CD4-positive, alpha-beta T cell treated with Interferon gamma for 1 hour (primary cell): ENCODE data around the gene LOXL4.
"Not testable (repeated sequence)": the region's sequence is repeated elsewhere in the genome, so short reads cannot be mapped to it uniquely, and the experiment has no call there.

Experiments used
- DNase-seq: peaks from one replicate; pipeline ENCODE4 v3.0.0-alpha.2; 2020

The LOXL4 gene

DNA sequence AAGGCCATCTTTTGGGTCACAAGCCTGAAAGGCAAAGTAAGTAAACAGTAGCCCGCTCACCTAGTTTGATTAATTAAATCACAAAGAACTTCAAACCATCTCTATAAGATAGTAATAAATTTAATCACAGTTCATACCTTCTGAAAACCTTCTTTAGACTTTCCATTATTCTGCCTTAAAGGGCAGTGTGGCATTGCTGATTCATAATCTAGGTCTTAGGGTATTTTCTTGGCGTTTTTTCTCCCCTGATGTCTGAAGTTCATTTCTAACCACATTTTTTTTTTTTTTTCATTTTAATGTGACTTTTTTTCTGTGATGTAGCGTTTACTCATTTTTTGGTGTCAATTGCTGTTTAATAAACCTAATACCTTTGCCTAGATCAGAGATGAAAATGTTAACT lies 27.5 kb downstream of the LOXL4 start:
- no peak for DNase-seq

DNA sequence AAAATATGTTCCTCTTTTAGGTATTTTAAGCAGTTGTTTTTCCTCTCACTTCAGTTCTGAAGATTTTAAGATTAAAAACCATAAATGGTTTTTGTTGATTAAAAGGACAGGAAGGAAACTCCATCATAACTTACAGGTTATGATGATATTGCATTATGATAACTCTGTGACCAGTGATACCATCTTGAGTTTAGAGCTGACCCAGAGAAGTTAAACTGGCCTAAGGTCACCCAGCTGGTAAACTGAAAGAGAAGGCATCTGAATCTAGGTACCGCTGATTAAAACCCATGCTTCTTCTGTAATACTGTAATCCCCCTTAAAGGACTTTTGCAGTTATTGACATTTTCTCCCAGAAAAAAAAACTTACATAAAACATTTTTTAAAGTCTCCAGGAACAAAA lies 29.6 kb downstream of the LOXL4 start:
- DNase-seq: no peak

DNA sequence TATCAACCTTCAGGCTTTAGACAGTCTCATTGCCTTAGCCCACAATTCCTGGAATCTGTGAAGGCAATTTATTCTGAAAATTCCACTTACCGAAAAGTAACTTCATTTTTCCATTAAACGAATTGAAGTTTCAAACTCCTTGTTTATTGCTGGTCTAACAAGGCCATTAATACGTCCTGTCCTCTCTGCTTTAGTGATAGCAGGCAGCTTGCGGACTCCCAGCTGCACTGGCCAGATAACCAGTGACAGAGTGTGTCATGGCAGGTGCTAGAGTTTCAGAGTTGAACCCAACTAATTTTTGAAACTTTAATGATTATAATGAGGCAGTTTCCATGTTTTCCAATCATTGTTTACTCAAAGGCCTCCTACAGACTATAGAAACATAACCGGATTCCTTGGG lies 31.1 kb downstream of the LOXL4 start:
- DNase-seq: no peak

DNA sequence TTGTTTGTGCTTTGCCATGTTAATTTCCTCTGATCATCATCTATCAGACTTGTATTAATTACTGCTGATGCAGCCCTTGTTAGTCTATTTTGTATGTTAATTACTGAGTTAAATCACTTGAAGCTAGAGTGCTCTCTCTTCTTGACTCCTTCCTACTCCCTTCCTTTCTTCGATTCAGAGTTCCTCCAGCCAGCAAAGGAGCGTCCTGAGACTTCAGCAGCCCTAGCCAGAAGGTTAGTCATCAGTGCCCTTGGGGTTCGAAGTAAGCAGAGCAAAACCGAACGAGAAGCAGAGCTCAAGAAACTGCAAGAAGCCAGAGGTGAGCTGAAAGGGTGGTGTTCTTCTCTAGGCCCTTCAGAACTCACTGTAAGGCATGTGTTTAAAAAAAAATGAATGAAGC lies 32.1 kb downstream of the LOXL4 start:
- no peak for DNase-seq

DNA sequence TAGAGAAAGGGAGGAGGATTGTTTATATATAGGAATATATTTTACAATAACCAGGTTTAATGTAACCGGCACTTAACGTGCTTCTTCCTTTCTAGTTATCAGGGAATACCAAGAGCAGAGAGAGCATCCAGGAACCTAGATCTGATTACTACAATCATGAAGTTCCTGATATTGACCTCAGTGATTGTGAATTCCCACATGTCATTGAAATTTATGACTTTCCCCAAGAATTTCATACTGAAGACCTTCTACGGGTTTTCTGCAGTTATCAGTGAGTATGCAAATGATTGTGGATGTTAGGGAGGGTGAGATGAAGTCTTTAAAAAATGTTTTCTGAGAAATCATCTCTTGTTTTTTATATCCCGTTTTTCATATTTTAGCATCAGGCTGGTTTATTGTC lies 36.6 kb downstream of the LOXL4 start:
- DNase-seq: no peak

DNA sequence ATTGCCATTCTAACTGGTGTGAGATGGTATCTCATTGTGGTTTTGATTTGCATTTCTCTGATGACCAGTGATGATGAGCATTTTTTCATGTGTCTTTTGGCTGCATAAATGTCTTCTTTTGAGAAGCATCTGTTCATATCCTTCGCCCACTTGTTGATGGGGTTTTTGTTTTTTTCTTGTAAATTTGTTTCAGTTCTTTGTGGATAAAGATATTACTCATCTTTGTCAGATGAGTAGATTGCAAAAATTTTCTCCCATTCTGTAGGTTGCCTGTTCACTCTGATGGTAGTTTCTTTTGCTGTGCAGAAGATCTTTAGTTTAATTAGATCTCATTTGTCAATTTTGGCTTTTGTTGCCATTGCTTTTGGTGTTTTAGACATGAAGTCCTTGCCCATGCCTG lies 39.7 kb downstream of the LOXL4 start:
- not testable (repeated sequence) for DNase-seq

DNA sequence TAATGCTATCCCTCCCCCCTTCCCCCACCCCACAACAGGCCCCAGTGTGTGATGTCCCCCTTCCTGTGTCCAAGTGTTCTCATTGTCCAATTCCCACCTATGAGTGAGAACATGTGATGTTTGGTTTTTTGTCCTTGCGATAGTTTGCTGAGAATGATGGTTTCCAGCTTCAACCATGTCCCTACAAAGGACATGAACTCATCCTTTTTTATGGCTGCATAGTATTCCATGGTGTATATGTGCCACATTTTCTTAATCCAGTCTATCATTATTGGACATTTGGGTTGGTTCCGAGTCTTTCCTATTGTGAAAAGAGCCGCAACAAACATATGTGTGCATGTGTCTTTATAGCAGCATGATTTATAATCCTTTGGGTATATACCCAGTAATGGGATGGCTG lies 40.3 kb downstream of the LOXL4 start:
- DNase-seq: not testable (repeated sequence)

DNA sequence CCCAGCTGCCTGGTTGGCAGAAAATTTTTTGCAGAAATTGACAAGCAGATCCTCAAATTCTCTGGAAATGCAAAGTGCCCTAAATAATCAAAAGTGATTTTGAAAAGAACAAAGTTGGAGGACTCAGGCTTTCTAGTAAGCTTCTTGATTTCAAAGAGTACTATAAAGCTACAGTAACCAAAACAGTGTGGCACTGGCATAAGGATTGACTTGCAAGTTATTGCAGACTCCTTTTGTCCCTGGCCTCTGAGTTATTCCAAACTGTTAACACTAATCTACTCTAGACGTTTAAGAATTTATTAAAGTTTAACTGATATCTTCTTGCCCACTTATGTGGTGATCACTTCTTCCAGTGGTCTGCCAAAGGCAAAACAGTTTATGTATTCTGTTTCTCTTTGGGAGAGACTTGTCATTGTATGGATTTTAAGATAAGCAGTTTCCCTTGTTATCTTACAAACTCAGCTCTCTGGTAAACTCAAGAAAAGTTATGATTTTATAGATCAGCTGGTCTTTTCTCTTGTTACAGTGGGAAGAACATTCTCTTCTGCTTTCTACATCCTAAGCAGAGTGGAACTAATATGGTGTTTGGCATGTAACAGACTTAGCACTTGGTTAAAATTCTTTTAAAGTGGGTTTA lies 41.4 kb downstream of the LOXL4 start:
- DNase-seq: no peak

DNA sequence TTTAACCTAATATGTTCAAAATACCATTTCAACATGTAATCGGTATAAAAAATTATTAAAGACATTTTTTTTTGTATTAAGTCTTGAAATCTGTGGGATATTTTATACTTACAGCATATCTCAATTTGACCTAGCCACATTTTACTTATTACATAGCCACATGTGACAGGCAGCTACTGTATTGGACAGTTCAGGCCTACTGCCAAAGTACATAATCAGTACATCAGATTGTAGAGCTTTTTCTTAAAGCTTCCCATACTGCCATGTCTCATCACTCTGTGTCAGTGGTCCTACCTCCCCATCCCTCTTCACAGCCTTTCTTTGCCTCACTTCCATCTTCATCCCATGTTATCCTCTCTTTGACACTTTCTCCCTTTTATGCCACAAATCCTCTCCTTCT lies 43.0 kb downstream of the LOXL4 start:
- no peak for DNase-seq

DNA sequence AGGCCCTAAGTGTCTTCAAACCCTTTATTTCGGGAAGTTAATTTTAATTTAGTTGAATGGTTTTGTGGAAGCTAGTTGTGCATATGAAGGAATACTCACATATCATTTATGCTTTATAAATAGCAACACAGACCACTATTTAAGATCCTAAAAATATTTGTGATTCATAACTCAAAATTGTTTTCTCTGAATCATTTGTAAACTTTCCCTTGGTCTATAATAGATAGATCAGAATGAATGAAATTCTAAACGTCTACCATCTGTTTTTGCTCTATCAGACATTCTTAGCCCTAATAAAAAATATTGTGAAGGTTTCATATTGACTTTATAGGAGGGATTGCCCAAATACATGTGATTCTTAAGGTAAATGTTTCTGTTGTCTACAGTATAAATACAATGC lies 43.5 kb downstream of the LOXL4 start:
- no peak for DNase-seq

DNA sequence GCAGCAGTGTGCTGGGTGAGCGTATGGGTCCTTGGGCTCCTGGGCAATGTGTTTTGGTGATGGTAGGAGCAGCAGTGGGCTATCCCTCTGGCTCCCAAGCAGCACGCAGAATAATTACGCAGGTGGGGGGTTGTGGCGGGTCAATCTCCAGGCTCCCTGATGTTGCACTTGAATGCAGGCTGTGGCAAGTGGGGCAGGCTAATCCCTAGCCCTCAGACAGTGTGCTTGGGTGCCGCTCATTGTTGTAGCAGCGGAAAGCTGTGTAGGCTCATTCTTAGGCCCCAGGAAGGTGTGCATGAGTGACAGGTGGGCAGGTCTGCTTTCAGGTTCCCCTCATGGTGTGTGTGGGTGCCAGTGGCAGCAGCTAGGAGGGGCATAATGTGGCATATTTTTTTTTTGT lies 44.1 kb downstream of the LOXL4 start:
- DNase-seq: no peak

DNA sequence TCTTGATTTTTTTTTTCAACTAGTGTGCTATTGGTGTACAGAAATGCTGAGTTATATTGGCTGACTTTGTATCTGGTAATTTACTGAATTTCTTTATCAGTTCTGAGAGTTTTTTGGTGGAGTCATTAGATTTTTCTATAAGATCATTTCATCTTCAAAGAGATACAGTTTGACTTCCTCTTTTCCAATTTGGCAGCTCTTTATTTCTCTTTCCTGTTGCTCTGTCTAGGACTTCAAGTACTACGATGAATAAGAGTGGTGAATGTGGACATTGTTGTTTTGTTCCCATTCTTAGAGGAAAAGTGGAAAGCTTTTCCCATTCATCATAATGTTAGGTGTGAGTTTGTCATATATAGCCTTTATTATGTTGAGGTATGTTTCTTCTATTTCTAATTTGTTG lies 50.2 kb downstream of the LOXL4 start:
- DNase-seq: no peak

DNA sequence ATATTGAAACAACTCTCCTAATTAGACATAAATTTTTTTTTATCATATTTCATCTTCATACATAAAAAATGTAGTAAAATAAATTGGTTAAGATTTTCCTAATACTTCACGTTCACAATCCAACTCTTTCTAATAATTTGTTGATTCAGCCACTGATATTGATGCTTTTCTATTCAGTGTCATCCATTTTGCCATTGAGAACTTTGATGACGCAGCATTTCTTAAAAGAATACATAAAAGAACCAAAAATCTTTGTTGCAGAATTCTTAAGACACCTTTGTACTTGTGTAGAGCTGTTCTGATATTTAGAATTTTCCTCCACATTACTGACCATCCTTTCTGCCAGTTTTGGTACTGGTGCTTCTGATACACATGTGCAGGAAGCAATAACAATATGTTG lies 52.6 kb downstream of the LOXL4 start:
- no peak for DNase-seq

DNA sequence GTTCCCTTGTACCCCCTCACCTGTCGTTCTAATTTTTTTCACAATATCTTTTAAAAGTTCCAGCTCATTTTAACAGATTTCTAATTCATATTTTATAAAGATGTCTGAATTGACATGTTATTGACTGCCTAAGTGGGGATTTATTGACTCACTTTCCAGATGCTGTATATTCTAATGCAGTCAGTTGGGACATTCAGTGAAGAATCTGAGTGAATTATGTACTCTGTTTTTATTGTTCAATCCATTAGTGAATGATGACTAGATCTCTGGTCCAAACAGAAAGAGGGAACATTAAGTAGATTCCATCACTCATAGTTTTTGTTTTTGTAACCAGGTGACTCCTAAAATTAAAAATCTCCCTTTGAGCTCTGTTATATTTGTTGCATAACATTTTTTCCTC lies 54.3 kb downstream of the LOXL4 start:
- no peak for DNase-seq

DNA sequence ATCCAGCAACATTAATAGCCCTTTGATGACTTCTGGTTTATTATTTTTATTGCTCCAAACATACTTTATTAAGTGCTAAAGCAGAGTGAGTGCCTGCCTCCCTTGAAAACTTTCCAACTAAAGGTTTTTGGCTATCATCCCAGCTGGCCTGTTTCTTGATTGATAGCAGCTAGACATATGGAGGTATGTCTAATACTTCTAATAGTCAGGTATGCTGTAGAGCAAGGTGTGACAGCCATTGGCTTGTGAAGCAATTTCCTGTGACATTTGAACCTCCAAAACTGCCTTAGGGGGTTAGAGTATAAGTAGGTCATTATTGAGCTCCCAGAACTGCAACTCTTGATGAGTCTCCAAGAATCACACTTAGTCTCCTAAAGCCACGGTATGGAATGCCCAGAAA lies 55.8 kb downstream of the LOXL4 start:
- DNase-seq: no peak

DNA sequence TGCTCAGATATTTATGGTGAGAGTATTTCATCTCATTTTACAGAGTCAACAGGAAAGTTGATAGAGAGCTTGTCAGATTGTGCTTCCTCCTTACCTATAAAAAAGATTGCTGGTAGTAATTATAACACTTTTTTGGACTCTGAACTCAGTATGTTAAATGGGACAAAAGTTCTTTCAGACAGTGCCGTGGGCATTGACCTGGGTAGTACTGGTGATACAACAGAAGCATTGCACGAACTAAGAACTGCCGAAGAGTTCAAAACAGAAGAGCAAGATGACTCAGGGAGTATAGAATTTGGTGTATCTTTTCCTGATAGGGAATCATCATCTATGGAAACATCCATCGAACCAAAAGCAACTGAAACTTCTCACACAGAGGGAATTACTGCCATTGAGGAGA lies 58.6 kb downstream of the LOXL4 start:
- no peak for DNase-seq

DNA sequence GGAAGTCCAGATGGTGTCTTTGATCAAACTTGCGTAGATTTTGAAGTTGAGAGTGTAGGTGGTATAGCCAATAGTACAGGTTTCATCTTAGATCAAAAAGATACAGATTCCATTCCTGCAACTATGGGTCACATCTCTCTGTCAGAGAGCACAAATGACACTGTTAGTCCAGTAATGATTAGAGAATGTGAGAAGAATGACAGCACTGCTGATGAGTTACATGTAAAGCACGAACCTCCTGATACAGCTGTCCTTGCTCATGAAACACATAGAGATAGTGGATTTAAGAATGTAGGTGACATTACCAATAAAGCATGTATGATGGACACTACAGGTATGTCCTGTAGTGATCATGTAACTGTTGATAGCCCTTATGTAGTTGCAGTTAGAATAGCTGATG lies 59.1 kb downstream of the LOXL4 start:
- DNase-seq: no peak

DNA sequence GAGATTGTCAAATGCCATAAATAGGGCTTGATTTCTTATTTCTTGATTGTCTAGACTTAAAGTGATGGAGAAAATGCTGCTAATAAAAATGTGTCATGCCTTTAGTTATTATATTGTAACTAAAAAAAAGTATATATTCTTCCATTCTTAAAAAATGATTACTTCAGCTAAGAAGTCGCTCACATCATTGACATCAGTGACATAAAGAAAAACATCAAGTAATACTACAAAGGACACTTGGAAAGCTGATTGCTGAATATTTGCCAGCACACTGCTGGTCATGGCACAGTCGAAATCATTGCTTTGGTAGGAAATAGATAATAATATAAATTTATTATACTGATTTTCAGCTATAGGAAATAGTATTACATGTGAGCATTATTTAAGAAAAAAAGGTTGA lies 62.6 kb downstream of the LOXL4 start:
- DNase-seq: no peak

DNA sequence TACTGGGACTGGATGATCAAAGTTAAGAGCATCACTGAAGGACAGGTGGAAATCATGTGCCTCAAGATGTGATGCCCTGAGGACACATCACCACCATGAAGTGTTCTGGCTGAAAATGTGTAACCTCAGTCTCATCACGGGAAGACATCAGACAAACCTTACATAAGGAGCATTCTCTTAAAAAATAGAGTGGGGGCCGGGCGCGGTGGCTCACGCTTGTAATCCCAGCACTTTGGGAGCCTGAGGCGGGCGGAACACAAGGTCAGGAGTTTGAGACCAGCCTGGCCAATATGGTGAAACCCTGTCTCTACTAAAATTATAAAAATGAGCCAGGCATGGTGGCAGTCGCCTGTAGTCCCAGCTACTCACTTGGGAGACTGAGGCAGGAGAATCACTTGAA lies 65.6 kb downstream of the LOXL4 start:
- no peak for DNase-seq

DNA sequence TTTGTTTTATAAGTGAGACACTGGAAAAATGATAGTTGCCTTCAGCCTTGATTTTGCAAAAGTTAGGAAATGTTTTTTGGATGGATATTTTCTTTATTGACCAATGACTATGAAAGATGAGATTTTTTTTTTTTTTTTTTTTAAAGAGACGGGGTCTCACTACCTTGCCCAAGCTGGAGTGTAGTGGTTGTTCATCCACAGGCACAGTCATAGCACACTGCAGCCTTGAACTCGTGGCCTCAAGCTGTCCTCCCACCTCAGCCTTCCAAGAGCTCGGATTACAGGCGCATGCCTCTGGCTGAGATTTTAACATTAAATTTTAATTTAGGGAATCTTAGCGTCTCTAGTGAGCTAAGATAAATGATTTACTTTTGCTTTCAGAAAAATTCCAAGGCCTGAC lies 66.2 kb downstream of the LOXL4 start:
- DNase-seq: no peak
